ENCODE data around the gene OR7A10.
"Not testable (repeated sequence)": the region's sequence is repeated elsewhere in the genome, so short reads cannot be mapped to it uniquely, and the experiment has no call there.

The OR7A10 gene

DNA sequence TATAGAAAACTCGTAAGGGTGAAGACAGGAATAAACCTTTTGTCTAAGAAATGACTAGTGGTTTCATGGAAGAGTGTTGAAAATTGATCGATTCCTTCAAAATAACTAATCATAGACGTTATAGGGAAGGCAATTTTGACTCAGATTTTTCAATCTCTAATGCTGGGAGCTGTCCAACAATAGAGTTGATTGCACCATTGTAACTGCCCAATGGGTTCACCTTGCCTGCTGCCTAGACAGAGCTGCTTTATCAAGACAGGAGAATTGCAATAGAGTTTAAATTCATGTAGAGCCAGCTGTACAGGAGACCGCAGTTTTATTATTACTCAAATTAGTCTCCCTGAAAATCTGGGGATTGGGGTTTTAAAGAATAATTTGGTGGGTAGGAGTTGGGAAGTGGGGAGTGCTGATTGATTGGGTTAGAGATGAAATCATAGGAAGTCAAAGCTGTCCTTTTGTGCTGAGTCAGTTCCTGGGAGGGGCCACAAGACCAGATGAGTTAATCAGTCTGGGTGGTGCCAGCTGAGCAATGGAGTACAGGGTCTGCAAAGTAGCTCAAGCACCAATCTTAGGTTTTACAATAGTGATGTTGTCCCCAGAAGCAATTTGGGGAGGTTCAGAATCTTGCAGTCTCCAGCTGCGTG lies 53.5 kb downstream of the OR7A10 start:
- no peak for DNase-seq (ENCODE audit: low read depth in 1 of 2, low spot score in 1 of 2)

DNA sequence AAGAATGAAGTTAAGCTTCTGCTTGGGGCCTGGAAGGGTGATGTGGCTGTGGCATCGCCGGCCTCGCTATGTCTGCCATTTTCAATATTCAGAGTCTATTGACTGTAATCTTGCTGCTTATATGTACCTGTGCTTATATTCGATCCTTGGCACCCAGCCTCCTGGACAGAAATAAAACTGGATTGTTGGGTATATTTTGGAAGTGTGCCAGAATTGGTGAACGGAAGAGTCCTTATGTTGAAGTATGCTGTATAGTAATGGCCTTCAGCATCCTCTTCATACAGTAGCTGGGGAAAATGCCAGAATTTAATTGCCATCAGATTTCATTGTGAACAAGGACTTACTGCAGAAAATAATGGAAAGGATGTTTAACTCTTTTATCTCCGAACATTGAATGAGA lies 56.5 kb downstream of the OR7A10 start:
- DNase-seq (ENCODE audit: low read depth in 1 of 2, low spot score in 1 of 2), result not testable (repeated sequence)

Data from activated T-helper 1 cell treated with anti-CD3 and anti-CD28 coated beads, Interleukin-2, amount 50 U/mL, for 16 hours (primary cell).